Astrocyte (in vitro differentiated cells and primary cell): ENCODE measurements around the gene PNMA5.

ENCODE experiments used
- EZH2 ChIP-seq: IDR thresholded peaks from 2 replicates; pipeline ENCODE4 v1.6.1; 2012; ENCODE audit warnings: mild to moderate bottlenecking, low read length, inconsistent platforms; ENCODE audit not compliant: insufficient read depth
- TF ChIP-seq, protein P1 (sequence below): IDR thresholded peaks from 2 replicates; pipeline ENCODE4 v1.5.1; 2011; ENCODE audit warnings: low read depth, mild to moderate bottlenecking, inconsistent platforms, low read length, moderate library complexity; ENCODE audit not compliant: insufficient read depth

DNA sequence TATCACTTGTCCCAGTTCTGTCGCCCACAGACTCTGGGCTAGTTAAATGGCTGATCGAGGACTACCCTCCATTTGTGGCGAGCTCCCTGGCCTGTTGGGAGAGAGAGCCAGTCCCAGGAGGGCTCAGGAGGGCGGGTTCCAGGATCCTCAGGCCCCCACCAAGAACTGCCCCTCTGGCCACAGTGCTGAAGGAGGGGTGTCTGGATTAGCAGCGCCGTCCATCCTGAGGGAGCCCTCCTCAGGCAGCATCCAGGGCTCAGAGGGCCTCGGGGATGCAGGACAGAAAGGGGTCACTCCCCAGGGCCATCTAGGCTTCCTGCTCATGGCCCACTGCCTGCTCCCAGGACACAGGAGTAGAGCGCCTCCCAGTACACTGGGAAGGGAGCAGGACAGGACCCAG lies 6.1 kb downstream of the PNMA5 start:
- TF ChIP-seq, protein P1, sequence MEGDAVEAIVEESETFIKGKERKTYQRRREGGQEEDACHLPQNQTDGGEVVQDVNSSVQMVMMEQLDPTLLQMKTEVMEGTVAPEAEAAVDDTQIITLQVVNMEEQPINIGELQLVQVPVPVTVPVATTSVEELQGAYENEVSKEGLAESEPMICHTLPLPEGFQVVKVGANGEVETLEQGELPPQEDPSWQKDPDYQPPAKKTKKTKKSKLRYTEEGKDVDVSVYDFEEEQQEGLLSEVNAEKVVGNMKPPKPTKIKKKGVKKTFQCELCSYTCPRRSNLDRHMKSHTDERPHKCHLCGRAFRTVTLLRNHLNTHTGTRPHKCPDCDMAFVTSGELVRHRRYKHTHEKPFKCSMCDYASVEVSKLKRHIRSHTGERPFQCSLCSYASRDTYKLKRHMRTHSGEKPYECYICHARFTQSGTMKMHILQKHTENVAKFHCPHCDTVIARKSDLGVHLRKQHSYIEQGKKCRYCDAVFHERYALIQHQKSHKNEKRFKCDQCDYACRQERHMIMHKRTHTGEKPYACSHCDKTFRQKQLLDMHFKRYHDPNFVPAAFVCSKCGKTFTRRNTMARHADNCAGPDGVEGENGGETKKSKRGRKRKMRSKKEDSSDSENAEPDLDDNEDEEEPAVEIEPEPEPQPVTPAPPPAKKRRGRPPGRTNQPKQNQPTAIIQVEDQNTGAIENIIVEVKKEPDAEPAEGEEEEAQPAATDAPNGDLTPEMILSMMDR, result no peak
- TF ChIP-seq EZH2, result no peak
